HG02642 (cell line): Measurements from ENCODE around the gene LCP1.
A peak's percentile ranks its signal among the peaks of the same experiment; 100 is the strongest.
"Not testable (repeated sequence)": the region's sequence is repeated elsewhere in the genome, so short reads cannot be mapped to it uniquely, and the experiment has no call there.

Source experiments
- ATAC-seq: cut with Tn5 transposase; IDR thresholded peaks from one replicate; pipeline ENCODE4 v1.9.1; 2021; ENCODE audit warnings: mild to moderate bottlenecking; ENCODE audit not compliant: unreplicated experiment, poor library complexity

The LCP1 gene

GRCh38 chr13:46181840-46182490 is at the start of gene LCP1:
Gene LCP1 (minus strand): TSS chr13:46182177. CDS start chr13:46159662, 22,515 bp downstream.
- peak; percentile 67 for ATAC-seq

- ATAC-seq = no peak
Measured at GRCh38 chr13:46229251-46229650, 47.3 kb upstream of the LCP1 start.

- ATAC-seq = not testable (repeated sequence)
Measured at GRCh38 chr13:46220234-46220633, 38.3 kb upstream of the LCP1 start.

GRCh38 chr13:46214741-46215140 is 32.8 kb upstream of the LCP1 start:
- not testable (repeated sequence) for ATAC-seq

- ATAC-seq = no peak
Measured at GRCh38 chr13:46213242-46213641, 31.3 kb upstream of the LCP1 start.

GRCh38 chr13:46211483-46212351 is 29.7 kb upstream of the LCP1 start, which contains the start of gene LRRC63:
Gene LRRC63 (plus strand): TSS chr13:46211928. CDS start chr13:46213035, 1,107 bp downstream.
- ATAC-seq = peak; percentile 98

- peak; percentile 26 for ATAC-seq
Measured at GRCh38 chr13:46211116-46211482, 29.1 kb upstream of the LCP1 start.

GRCh38 chr13:46210362-46211083 is 28.5 kb upstream of the LCP1 start:
- no peak for ATAC-seq

GRCh38 chr13:46207828-46208227 is 25.9 kb upstream of the LCP1 start:
- ATAC-seq = no peak

- no peak for ATAC-seq
Measured at GRCh38 chr13:46206143-46206542, 24.2 kb upstream of the LCP1 start.

GRCh38 chr13:46202966-46203365 is 21.0 kb upstream of the LCP1 start:
- no peak for ATAC-seq

- ATAC-seq = no peak
Measured at GRCh38 chr13:46202188-46202795, 20.3 kb upstream of the LCP1 start.

- ATAC-seq = no peak
Measured at GRCh38 chr13:46198696-46199193, 16.8 kb upstream of the LCP1 start.

GRCh38 chr13:46197299-46198048 is 15.5 kb upstream of the LCP1 start:
- ATAC-seq = no peak

GRCh38 chr13:46195016-46195415 is 13.0 kb upstream of the LCP1 start:
- no peak for ATAC-seq

GRCh38 chr13:46192412-46192811 is 10.4 kb upstream of the LCP1 start:
- no peak for ATAC-seq

GRCh38 chr13:46185634-46186033 is 3.7 kb upstream of the LCP1 start:
- no peak for ATAC-seq

GRCh38 chr13:46184277-46184699 is 2.3 kb upstream of the LCP1 start:
- peak; percentile 53 for ATAC-seq
